Panc1 (cell line): Measurements from ENCODE around the gene ZNF185. TPM values are rescaled to one million over a fixed set of nuclear protein-coding genes. Genes with fewer than 3 reads are reported as not detected.

Source experiments
- ATAC-seq: fragments of 200-7000 bp; cut with Tn5 transposase; 2 replicates; pipeline ENCODE4 v1.9.1; 2020; ENCODE audit warnings: mild to moderate bottlenecking, moderate library complexity
- BruUV-seq: library from RNA; stranded (reverse); fragments of 400-500 nt; replicated peaks from 2 replicates; lab custom pipeline; 2021; lab: Mats Ljungman, UMichigan
- CTCF ChIA-PET: fragments of 300-600 bp; sonication (Branson Sonifier 250); formaldehyde crosslinking; loops from one replicate; lab custom pipeline; 2022; ENCODE audit warnings: antibody characterized with exemption; lab: Charles Lee
- POLR2A ChIA-PET: fragments of 300-600 bp; sonication (Branson Sonifier 250); formaldehyde crosslinking; loops from one replicate; lab custom pipeline; 2022; ENCODE audit warnings: antibody characterized with exemption; lab: Charles Lee
- DNase-seq: peaks from one replicate; pipeline ENCODE4 v3.0.0-alpha.2; 2010; ENCODE audit warnings: low read depth, low spot score
- H3K27ac ChIP-seq: 2 replicates; pipeline ENCODE4 v1.5.1; 2011; ENCODE audit warnings: mild to moderate bottlenecking, low read length, inconsistent platforms
- H3K27me3 ChIP-seq: fragments of 200-500 bp; sonication (Bioruptor generic); 2 replicates; pipeline ENCODE4 v1.6.0; 2014; ENCODE audit warnings: low read length, inconsistent platforms; ENCODE audit not compliant: control insufficient read depth, insufficient read depth
- H3K36me3 ChIP-seq: fragments of 200-500 bp; sonication (Bioruptor generic); 2 replicates; pipeline ENCODE4 v1.5.1; 2014; ENCODE audit warnings: inconsistent platforms, mild to moderate bottlenecking, low read length, moderate library complexity; ENCODE audit not compliant: control insufficient read depth, insufficient read depth
- H3K4me1 ChIP-seq: 2 replicates; pipeline ENCODE4 v1.5.1; 2011; ENCODE audit warnings: inconsistent platforms, mild to moderate bottlenecking, low read length, moderate library complexity; ENCODE audit not compliant: control insufficient read depth, insufficient read depth
- H3K4me3 ChIP-seq, 2 experiments: 2 replicates each; pipeline ENCODE4 v1.5.1; 2011 to 2012; ENCODE audit warnings: low read depth in 2 of 2, low read length in 2 of 2, mild to moderate bottlenecking in 2 of 2, inconsistent platforms in 1 of 2, moderate library complexity in 1 of 2
- H3K9me3 ChIP-seq: fragments of 200-500 bp; sonication (Bioruptor generic); 2 replicates; pipeline ENCODE4 v1.5.1; 2014; ENCODE audit warnings: low read depth, mild to moderate bottlenecking, inconsistent platforms, low read length, moderate library complexity; ENCODE audit not compliant: control insufficient read depth, insufficient read depth
- CTCF ChIP-seq: fragments of 450-650 bp; IDR thresholded peaks from 2 replicates; pipeline ENCODE4 v1.5.1; 2017; ENCODE audit warnings: mild to moderate bottlenecking
- POLR2AphosphoS5 ChIP-seq: IDR thresholded peaks from 2 replicates; pipeline ENCODE4 v1.6.1; 2012; ENCODE audit warnings: mild to moderate bottlenecking, low read depth, low read length, moderate library complexity
- REST ChIP-seq, 2 experiments: IDR thresholded peaks; 2 replicates each; pipeline ENCODE4 v1.6.1; 2011 to 2012; ENCODE audit warnings: low read depth in 2 of 2, control low read depth in 1 of 2, low read length in 1 of 2, mild to moderate bottlenecking in 1 of 2, moderate library complexity in 1 of 2; ENCODE audit not compliant: insufficient read depth in 1 of 2
- SIN3A ChIP-seq: IDR thresholded peaks from 2 replicates; pipeline ENCODE4 v1.6.1; 2012; ENCODE audit warnings: low read depth, mild to moderate bottlenecking, low read length, moderate library complexity, borderline replicate concordance; ENCODE audit not compliant: insufficient read depth
- TCF7L2 ChIP-seq: IDR thresholded peaks from 2 replicates; pipeline ENCODE4 v1.6.1; 2011; ENCODE audit warnings: mild to moderate bottlenecking, low read depth, low read length, inconsistent platforms
- in situ Hi-C: cut with HindIII; loops from 2 replicates; pipeline ENCODE4 v1.10.0; 2016; ENCODE audit warnings: low sequenced_read_pairs, low pct_unique_long_range_greater_than_20kb
- intact Hi-C: fragments of 100-400 bp; cut with micrococcal nuclease; formaldehyde crosslinking; loops from one replicate; pipeline ENCODE4 v1.10.0; 2022; ENCODE audit not compliant: unreplicated experiment
- total RNA-seq: library from RNA; stranded (reverse); gene quantifications from one replicate; pipeline ENCODE4 v1.2.1, GENCODE V29; 2021; ENCODE audit not compliant: unreplicated experiment

ZNF185 gene
- total RNA-seq, 1 experiment from 2014 or later = 5.4 TPM

GRCh38 chrX:152912641-152913040, 14.8 kb downstream of the ZNF185 start:
- no peak for ATAC-seq
- ChIA-PET CTCF (no interaction called here), POLR2A (no interaction called here)
- intact Hi-C loops (no loop called here), in situ Hi-C loops (no loop called here)
- no peaks in the 10 kb centered on the region for H3K27me3 ChIP-seq
- BruUV-seq = no TSS peak
- H3K4me1 ChIP-seq = peaks cover 9% of the 10 kb centered on the region
- no peak overlapping the region for H3K27ac ChIP-seq
- H3K36me3 ChIP-seq = no peaks in the 10 kb centered on the region
- no peak overlapping the region for H3K4me3 ChIP-seq
- H3K9me3 ChIP-seq = no peaks in the 10 kb centered on the region
- DNase-seq = no peak
- TF ChIP-seq CTCF = no peak

- Histone ChIP-seq H3K4me1 (peaks cover 9% of the 10 kb centered on the region), H3K27ac (no peak overlapping the region), H3K4me3 (no peak overlapping the region), H3K36me3 (no peaks in the 10 kb centered on the region), H3K9me3 (no peaks in the 10 kb centered on the region), H3K27me3 (no peaks in the 10 kb centered on the region)
- DNase-seq (no peak), ATAC-seq (no peak)
- TF ChIP-seq POLR2AphosphoS5 (no peak), SIN3A (no peak), REST (IDR thresholded peaks at IDR 0.05; ENCODE audit: insufficient read depth in 1 of 2, low read depth in 2 of 2, low read length in 1 of 2) (no peak), TCF7L2 (no peak), CTCF (no peak)
- POLR2A ChIA-PET = no interaction called here
- intact Hi-C loops (no loop called here), in situ Hi-C loops (no loop called here)
- no TSS peak for BruUV-seq
- CTCF ChIA-PET = no interaction called here
Observed at GRCh38 chrX:152913346-152913745, 15.5 kb downstream of the ZNF185 start.

- TF ChIP-seq POLR2AphosphoS5 (no peak), TCF7L2 (no peak), CTCF (no peak), SIN3A (no peak), REST (IDR thresholded peaks at IDR 0.05; ENCODE audit: insufficient read depth in 1 of 2, low read depth in 2 of 2, low read length in 1 of 2) (no peak)
- POLR2A ChIA-PET = no interaction called here
- Histone ChIP-seq H3K9me3 (no peaks in the 10 kb centered on the region), H3K27me3 (no peaks in the 10 kb centered on the region), H3K4me1 (peaks cover 9% of the 10 kb centered on the region), H3K4me3 (no peak overlapping the region), H3K27ac (no peak overlapping the region), H3K36me3 (no peaks in the 10 kb centered on the region)
- in situ Hi-C loops (no loop called here), intact Hi-C loops (no loop called here)
- no peak for DNase-seq
- BruUV-seq = no TSS peak
- ATAC-seq = no peak
- CTCF ChIA-PET = no interaction called here
Observed at GRCh38 chrX:152913910-152914309, 16.0 kb downstream of the ZNF185 start.
